ENCODE results near the gene IL17RB.

DNA sequence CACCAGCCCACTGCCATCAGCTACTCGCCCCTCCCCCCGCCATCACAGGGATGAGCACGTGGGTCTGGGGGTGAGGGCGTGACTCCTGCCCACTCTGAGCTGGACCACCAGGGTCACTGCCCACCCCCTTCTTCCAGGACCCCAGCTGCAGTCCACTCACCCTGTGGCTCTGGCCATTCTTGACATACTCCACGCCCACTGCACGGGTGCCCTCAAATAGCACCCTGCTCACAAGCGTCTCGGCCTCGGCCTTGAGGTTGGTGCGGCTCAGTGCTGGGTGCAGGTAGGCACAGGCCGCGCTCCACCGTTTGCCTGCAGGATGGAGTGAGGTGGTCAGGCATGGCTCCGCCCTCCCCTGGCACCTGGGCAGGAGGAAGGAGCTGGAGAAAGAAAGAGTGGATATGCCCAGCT, 24.0 kb upstream of the IL17RB start:
- TF ChIP-seq, protein P1, sequence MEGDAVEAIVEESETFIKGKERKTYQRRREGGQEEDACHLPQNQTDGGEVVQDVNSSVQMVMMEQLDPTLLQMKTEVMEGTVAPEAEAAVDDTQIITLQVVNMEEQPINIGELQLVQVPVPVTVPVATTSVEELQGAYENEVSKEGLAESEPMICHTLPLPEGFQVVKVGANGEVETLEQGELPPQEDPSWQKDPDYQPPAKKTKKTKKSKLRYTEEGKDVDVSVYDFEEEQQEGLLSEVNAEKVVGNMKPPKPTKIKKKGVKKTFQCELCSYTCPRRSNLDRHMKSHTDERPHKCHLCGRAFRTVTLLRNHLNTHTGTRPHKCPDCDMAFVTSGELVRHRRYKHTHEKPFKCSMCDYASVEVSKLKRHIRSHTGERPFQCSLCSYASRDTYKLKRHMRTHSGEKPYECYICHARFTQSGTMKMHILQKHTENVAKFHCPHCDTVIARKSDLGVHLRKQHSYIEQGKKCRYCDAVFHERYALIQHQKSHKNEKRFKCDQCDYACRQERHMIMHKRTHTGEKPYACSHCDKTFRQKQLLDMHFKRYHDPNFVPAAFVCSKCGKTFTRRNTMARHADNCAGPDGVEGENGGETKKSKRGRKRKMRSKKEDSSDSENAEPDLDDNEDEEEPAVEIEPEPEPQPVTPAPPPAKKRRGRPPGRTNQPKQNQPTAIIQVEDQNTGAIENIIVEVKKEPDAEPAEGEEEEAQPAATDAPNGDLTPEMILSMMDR (conservative IDR thresholded peaks at IDR 0.05; ENCODE audit: low read length) = no peak
- TF ChIP-seq EZH2phosphoT487 (IDR thresholded peaks at IDR 0.05; ENCODE audit: borderline replicate concordance, low read depth, low read length) = no peak

Data from OCI-LY7 (cell line).